GM19238 (cell line): ENCODE results near the gene CABLES2.
A peak's percentile ranks its signal among the peaks of the same experiment; 100 is the strongest.
"Not testable (repeated sequence)": the region's sequence is repeated elsewhere in the genome, so short reads cannot be mapped to it uniquely, and the experiment has no call there.

Experiments used
- DNase-seq: peaks from one replicate; pipeline ENCODE4 v3.0.0; 2011; ENCODE audit warnings: low spot score; ENCODE audit not compliant: insufficient read length

The CABLES2 gene

DNA sequence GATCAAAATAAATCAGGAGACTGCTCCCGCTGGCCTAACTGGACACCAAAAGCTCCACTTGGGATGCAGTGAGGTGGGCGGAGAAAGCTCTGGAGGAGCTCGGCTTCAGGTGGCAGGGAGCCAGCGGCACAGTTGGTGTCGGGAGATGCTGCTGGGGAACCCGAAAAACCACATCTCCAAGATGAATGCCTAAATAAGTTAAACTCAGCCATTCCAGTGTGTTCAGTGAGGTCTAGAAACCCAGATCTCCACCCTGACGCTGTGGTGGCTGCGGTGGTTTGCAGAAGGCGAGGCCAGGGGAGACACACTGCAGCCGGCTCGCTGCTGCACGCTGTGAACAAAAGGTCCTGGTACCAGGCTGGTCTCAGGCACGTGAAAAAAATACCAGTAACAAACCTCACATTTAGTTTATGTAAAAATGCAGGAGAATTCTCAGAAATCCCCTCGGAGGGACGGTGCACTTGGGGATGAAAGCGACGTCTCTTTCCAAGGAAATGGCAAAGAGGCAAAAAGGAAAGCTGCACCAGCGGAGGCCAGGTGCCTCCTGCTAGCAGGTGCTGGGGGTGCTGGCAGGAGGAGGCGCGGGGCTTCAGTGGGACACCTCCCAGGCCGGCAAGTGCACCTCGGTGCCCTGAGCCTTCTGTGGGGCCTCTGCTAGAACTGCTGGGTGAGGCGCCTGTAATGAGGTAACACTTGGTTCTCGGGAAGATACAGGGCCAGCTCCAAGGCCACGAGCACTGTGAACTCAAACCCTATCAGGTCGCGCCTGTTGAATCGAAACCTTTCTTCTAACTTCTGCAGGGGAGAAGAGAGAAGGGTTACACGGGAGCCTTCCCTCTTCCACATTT lies 16.5 kb downstream of the CABLES2 start:
- no peak for DNase-seq

- no peak for DNase-seq
Measured at GRCh38 chr20:62389601-62390087, 17.4 kb downstream of the CABLES2 start.

DNA sequence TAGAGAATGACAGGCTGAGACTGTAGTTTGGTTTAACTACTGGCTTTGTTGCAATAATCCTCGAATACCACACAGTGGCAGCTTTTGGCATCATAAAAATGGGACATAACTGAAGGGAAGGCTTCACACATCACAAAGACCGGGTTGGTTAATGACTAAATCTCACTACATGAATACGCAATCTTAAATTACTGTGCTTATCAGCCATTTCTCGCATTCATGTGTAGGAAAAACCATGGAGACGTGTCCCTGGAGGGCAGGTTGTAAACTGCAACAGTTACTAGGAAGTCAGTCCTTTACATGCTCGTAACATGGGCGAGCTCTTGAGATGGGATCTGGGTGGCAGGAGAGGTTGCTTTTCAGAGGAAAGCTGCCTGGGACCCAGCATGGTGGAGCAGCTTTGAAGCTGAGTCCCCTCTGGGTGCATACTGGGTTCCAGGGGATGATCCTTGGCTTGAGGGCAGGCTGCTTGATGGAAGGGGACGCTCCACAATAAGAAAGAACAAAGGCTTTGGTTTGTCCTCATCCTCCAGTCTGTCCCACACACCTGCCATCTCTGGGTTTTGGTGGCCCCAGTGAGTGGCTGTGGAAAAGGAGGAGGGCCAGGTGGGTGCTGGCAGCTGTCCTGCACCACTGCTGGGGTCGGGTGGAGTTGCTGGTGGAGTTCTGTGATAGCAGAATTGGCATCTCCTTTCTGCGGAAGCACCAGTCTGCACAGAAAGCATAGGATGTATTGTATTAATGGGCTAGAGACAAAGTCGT lies 18.1 kb downstream of the CABLES2 start:
- DNase-seq: no peak

DNA sequence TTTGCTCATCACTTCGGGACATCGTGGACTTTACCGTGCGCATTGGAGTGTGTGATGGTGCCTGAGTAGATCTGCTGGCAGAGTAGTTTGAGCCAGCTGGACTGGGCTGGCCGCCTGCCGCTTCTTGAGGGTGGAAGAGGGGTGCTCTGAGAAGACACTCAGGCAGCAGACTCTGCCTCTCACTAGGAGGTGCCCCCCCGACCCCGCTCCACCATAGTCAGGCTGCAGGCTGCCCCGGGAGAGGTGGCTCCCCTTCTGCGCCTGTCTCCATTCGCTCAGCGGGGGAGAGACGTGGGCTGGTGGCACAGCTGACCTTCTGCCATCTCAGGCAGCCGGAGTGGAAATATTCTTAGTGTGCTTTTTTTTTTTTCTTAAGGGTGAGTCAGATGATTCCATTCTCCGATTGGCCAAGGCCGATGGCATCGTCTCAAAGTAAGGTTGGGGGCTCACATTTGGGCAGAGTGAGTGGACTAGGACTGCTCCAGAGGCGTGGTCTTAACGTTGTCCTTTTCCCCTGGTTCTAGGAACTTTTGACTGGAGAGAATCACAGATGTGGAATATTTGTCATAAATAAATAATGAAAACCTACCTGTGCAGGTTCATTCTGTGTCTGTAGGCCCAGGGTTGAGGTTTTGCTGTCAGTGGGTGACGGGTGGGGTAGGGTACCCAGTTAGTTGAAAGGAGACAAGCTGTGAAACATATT lies 19.0 kb downstream of the CABLES2 start:
- DNase-seq: no peak

GRCh38 chr20:62387219-62387913 lies 19.7 kb downstream of the CABLES2 start:
- no peak for DNase-seq

GRCh38 chr20:62386383-62387218 lies 20.5 kb downstream of the CABLES2 start, which contains the start of gene RPS21:
TSS of gene RPS21 (plus strand) at chr20:62387103. CDS start at chr20:62387339, 236 bp downstream.
- DNase-seq: peak; percentile 98

DNA sequence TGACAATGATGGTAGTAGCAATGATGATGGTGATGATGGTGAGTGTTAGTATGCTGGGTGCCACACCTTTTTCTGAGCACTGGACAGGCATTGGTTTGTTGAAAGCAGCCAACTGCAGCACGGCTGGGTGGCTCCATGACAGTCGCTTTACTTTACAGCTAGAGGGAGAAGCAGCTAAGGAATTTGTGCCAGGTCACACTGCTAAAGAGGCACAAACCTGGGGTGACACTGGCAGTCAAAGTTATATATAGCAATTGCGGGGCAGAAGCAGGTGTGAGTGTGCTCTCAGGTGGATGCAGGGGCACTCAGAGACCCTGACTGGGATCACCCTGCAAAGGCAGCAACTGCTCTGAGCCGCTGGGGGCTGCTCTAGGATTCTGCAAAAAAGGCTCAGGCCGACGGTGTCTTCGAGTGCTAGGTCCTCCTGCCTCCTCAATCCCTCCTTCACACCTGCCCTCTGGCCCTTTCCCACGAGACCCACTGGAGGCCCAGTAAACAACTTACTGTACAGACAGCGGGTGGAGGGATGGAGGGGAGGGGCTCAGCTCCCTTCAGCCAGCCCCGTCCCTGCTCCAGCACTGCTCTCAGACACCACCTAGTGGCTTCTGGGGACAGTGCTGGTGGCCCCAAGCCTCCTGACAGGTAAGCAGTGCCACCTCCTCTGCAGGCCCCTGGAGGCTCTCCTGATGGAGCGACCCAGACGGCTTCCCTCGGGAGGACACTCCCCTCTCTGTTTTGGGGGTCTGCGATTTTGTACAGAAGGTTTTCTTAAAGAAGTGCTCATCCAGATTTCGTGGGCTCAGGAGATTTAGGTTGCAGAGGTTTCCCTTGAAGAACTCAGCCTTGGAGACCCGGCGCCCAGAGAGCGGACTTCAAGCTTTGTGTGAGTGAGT lies 24.5 kb downstream of the CABLES2 start:
- DNase-seq: peak; percentile 85

- no peak for DNase-seq
Measured at GRCh38 chr20:62381842-62382241, 25.2 kb downstream of the CABLES2 start.

- DNase-seq: no peak
Measured at GRCh38 chr20:62381202-62381797, 25.8 kb downstream of the CABLES2 start.

DNA sequence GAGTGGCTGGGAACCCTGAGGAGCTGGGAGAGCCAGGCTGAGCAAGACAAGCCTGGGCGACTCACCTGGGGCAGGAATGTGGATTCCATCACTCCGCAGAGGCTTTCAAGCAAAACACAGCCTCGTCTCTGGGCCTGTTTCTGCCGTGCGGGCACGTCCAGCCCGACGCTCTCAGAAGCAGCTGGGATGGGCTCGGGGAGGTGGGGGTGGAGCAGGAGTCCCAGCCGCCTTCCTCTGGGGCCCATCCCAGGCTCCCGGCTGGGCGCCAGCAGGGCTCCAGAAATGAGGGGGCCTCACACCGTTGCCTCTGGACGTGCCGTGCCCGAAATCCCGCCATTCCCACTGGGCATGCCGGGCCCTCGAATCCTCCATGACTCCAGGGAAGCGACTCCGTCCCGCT lies 28.9 kb downstream of the CABLES2 start:
- no peak for DNase-seq

DNA sequence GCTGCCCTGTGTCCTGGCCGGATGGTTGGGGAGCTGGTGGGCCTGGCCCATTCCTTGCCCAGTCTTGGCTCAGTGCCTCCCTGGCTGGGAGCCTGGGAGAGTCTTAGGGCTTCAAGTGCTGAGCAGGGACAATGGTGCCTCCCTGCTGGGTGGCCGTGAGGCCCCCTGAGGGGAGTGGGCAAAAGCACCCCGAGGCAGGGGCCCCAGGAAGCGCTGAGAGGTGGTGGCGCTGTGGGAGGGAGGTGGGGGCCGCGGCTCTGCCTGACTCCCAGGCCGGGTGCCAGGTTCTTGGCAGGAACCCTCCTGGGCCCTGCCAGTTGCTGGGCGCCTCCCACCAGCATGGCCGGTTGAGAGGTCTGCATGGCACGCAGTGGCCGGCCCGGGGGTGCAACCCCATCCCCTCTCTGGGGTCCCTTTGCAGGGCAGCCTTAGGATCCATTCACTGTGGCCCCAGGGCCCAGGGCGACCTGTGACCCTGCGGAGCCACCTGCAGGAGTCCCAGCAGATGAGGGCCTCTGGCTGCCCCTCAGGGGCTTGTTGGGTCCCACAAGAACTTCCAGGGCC lies 29.4 kb downstream of the CABLES2 start:
- DNase-seq: no peak

DNA sequence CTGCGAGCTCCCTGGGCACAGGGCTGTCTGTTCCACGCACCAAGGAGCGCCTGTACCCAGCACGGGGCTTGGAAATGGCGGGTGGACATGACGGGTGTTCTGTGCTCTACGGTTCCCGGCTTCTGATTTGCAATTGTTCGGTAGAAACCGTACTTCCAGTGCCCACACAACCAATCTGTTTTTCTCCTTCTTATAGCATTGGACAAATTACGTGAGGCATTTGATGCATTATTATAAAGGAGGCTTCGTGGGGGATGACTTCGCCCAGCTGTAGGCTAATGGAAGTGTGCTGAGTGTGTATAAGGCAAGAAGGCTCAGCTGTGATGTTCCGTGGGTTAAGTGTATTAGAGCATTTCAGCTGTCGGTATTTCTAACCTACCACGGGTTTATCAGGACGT lies 30.0 kb downstream of the CABLES2 start:
- DNase-seq: no peak

DNA sequence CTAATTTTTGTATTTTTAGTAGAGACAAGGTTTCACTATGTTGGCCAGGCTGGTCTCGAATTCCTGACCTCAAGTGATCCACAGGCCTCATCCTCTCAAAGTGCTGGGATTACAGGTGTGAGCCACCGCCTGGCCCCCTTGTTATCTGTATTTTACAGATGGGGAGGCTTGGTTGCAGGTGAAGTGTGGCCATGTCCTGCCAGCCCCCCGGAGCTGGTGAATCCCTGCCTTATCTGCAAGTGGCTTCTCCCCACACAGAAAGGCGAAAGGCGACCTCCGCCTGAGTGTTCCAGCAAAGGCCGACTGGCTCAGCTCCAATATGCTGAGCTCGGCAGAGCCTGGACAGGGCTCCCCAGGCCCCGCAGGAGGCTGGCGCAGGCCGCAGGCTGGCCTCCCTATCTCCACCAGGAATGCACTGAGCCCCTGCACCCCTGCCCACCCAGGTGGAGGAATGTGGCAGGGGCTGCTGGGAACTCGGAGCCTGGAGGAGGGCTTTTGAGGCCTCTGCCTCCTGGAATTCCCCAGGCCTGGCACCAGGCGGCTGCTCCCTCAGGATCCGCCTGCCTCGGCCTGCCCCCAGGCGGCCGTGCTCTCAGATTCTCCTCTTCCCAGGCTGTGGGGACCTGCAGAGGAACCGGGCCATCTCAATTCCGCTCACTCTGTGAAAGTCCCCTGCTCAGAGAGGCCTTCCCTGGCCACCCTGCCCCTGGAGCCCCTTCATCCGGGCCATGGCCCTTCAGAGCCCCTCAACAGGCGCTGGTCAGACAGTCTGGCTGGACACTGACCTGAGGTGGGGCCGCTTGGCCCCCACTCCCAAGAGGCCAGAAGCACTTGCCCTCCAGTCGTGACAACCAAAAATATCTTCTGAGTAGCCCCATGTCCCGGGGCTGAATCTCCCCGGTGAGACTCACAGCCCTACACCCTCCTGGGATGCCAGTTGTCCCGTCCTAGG lies 30.7 kb downstream of the CABLES2 start:
- DNase-seq: no peak

DNA sequence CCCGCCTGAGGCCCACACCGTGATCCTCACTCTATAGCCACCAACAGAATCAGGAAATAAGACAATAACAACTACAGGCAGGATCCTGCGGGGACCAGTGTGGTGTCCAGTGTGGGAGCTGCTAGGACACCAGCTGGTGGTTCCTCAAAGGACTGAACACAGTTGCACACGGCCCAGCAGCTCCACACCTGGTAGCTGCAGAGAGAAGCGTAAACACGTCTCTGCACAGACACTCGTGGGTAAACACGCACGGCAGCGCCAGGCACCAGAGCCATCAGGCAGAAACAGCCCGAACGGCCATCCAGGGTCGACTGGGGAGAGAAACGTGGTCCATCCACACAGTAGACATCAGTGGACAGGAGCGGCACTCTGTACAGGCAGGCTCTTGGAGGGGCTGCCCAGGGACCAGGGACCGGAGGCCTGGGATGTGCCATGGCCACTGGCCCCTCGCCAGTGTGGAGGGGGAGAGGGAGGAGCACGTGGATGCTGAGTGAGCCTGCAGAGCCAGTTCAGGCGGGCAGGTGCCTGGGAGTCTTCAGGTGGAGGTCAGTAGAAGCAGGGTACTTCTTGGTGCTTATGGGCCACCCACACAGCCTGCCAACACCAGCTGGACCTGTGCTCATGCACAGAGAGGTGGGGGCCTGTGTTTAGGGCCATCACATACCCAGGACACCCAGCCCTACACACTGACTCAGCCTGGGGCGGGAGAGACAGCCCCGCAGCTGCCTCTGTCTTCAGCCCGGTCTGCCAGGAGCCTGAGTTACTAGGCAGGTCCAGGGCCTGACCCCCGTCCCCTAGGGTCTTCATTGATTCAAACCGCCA lies 32.5 kb downstream of the CABLES2 start:
- DNase-seq: no peak

DNA sequence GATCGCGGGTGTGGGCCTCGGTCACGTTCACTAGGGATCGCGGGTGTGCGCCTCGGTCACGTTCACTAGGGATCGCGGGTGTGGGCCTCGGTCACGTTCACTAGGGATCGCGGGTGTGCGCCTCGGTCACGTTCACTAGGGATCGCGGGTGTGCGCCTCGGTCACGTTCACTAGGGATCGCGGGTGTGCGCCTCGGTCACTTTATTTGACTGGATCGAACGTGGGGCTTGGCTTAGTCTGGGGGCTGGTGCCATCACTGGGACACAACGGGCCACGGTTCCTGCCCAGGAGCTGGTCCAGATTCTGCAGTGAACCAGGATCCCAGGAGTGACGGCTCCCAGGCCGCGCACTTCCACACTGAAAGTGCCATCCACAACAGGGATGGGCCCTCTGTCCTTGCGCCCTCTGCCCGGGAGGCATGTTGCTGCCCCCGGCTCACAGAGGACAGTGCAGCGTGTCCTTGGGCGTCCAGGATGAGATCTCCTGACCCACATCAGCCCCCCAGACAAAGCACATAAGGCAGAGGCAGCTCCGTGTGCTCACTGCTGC lies 33.4 kb downstream of the CABLES2 start:
- not testable (repeated sequence) for DNase-seq
